Measurements from ENCODE around the gene RNF150.

DNA sequence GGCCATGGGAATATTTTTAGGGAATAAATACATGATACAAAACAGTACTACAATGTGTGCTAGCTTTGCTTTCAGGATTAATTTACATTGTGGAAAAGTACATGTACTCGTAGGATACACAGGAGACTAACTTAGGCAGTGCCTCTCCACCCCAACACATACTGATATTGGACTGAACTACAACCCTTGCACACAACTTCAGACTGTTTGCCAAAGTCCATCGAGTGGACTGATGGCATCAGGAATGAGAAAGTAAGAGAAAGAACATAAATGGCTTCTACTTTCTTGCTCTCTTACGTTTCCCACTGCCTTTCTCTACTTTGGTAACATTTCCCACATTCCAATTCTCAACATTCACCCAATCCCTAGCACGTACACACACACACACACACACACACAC is 130.1 kb downstream of the RNF150 start:
- no peak for TF ChIP-seq POLR2A (IDR thresholded peaks at IDR 0.05; ENCODE audit: low read depth, low read length)
- TF ChIP-seq, protein P1, sequence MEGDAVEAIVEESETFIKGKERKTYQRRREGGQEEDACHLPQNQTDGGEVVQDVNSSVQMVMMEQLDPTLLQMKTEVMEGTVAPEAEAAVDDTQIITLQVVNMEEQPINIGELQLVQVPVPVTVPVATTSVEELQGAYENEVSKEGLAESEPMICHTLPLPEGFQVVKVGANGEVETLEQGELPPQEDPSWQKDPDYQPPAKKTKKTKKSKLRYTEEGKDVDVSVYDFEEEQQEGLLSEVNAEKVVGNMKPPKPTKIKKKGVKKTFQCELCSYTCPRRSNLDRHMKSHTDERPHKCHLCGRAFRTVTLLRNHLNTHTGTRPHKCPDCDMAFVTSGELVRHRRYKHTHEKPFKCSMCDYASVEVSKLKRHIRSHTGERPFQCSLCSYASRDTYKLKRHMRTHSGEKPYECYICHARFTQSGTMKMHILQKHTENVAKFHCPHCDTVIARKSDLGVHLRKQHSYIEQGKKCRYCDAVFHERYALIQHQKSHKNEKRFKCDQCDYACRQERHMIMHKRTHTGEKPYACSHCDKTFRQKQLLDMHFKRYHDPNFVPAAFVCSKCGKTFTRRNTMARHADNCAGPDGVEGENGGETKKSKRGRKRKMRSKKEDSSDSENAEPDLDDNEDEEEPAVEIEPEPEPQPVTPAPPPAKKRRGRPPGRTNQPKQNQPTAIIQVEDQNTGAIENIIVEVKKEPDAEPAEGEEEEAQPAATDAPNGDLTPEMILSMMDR (conservative IDR thresholded peaks at IDR 0.05; ENCODE audit: low read depth, low read length) = no peak
- TF ChIP-seq RAD21 (IDR thresholded peaks at IDR 0.05; ENCODE audit: low read length) = no peak
- TF ChIP-seq, protein P2, sequence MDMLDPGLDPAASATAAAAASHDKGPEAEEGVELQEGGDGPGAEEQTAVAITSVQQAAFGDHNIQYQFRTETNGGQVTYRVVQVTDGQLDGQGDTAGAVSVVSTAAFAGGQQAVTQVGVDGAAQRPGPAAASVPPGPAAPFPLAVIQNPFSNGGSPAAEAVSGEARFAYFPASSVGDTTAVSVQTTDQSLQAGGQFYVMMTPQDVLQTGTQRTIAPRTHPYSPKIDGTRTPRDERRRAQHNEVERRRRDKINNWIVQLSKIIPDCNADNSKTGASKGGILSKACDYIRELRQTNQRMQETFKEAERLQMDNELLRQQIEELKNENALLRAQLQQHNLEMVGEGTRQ (IDR thresholded peaks at IDR 0.05; ENCODE audit: low read depth, low read length) = no peak
- no peak for TF ChIP-seq MAFK (IDR thresholded peaks at IDR 0.05; ENCODE audit: low read depth, low read length)
- no peak for TF ChIP-seq BHLHE40 (IDR thresholded peaks at IDR 0.05; ENCODE audit: low read depth, low read length)
- TF ChIP-seq MXI1 (IDR thresholded peaks at IDR 0.05; ENCODE audit: borderline replicate concordance, low read depth, low read length) = no peak
- TF ChIP-seq CEBPB (IDR thresholded peaks at IDR 0.05; ENCODE audit: low read depth, low read length) = no peak
- no peak for TF ChIP-seq MAZ (IDR thresholded peaks at IDR 0.05; ENCODE audit: borderline replicate concordance, low read depth, low read length)
- TF ChIP-seq, protein P3, sequence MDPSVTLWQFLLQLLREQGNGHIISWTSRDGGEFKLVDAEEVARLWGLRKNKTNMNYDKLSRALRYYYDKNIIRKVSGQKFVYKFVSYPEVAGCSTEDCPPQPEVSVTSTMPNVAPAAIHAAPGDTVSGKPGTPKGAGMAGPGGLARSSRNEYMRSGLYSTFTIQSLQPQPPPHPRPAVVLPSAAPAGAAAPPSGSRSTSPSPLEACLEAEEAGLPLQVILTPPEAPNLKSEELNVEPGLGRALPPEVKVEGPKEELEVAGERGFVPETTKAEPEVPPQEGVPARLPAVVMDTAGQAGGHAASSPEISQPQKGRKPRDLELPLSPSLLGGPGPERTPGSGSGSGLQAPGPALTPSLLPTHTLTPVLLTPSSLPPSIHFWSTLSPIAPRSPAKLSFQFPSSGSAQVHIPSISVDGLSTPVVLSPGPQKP (IDR thresholded peaks at IDR 0.05; ENCODE audit: borderline replicate concordance, low read depth, low read length) = no peak
